ENCODE data around the gene ALDOC. TPM values are rescaled to one million over a fixed set of nuclear protein-coding genes. Genes with fewer than 3 reads are reported as not detected.

ALDOC gene
- total and polyA plus RNA-seq, 2 of the 13 experiments (the other 11 are each of a cell fraction or from before 2014, with no cell fraction given): 15.4 to 60.9 TPM

- TF ChIP-seq NPAS2 (CRISPR knock-in tag; IDR thresholded peaks at IDR 0.05; ENCODE audit: borderline replicate concordance) (no peak), ARHGAP35 (CRISPR knock-in tag; IDR thresholded peaks at IDR 0.05; ENCODE audit: borderline replicate concordance) (0 out of 2 replicates have a peak, but pooled peaks have one; percentile 31), BCL6 (CRISPR knock-in tag; IDR thresholded peaks at IDR 0.05) (no peak), ETV5 (CRISPR knock-in tag; IDR thresholded peaks at IDR 0.05; ENCODE audit: borderline replicate concordance) (peak; percentile 6; the same call in 1 of the 2 replicates), BRD4 (CRISPR knock-in tag; IDR thresholded peaks at IDR 0.05) (no peak), ZFP90 (CRISPR knock-in tag; IDR thresholded peaks at IDR 0.05; ENCODE audit: borderline replicate concordance) (peak; percentile 56; the same call in 1 of the 2 replicates), TAF15 (IDR thresholded peaks at IDR 0.05; ENCODE audit: low read depth, low read length, poor library complexity, severe bottlenecking) (no peak)
Observed at GRCh38 chr17:28552176-28552999, 24.3 kb downstream of the ALDOC start, which contains the start of gene UNC119 (continued).

GRCh38 chr17:28551421-28552175 lies 25.1 kb downstream of the ALDOC start:
- H3K4me1 ChIP-seq (ENCODE audit: insufficient read depth, low read length): peaks cover 44% of the 10 kb centered on the region
- WGBS (ENCODE audit: low lambda C conversion rate): 5% methylated on average over 10 of the region's 10 CpGs
- H2AFZ ChIP-seq (ENCODE audit: low read length): peak overlapping the region; percentile 66
- H3K79me2 ChIP-seq (ENCODE audit: insufficient read depth, low read length): no peaks in the 10 kb centered on the region
- H4K20me1 ChIP-seq (ENCODE audit: insufficient read depth, low read length): no peaks in the 10 kb centered on the region
- H3K9me3 ChIP-seq (ENCODE audit: low read length): no peaks in the 10 kb centered on the region
- no peaks in the 10 kb centered on the region for H3K27me3 ChIP-seq (ENCODE audit: control insufficient read depth in 1 of 2, insufficient read depth in 2 of 2, low read length in 2 of 2)
- peak; percentile 47 for ATAC-seq
- H3K9ac ChIP-seq (ENCODE audit: insufficient read depth, low read depth, low read length): peak overlapping the region; percentile 74; the same call in 1 of the 2 replicates
- in situ Hi-C loops (cut with HindIII; ENCODE audit: extremely low pct_ligation_motif_present, low pct_unique_long_range_greater_than_20kb) (no loop called here), intact Hi-C loops (cut with micrococcal nuclease; ENCODE audit: unreplicated experiment) (no loop called here)
- POLR2A ChIA-PET: interaction anchor here (0.7 to 1.5 kb wide), 4 partner anchors 20 to 154 kb away, joined by 3 read pairs; partner anchors contain the start of genes ALDOC and PIGS
- no peak for DNase-seq (ENCODE audit: low spot score)
- peak overlapping the region; percentile 92 for H3K4me2 ChIP-seq (ENCODE audit: low read depth, low read length)
- no peak for FAIRE-seq
- CTCF ChIA-PET (ENCODE audit: low intra/inter-chr PET ratio, low total read pairs): no interaction called here
- peaks cover 7 to 26% of the 10 kb centered on the region in 2 experiments for H3K36me3 ChIP-seq (replicated peaks in 1 of 2; ENCODE audit: control insufficient read depth in 1 of 2, insufficient read depth in 2 of 2, low read length in 2 of 2)
- H3K4me3 ChIP-seq (replicated peaks in 1 of 3; ENCODE audit: insufficient read depth in 1 of 3, low read depth in 2 of 3, low read length in 3 of 3): peak overlapping the region; percentile 75 to 88 (median 85)
- H3K27ac ChIP-seq (ENCODE audit: extremely low read length, insufficient read depth, low read length): no peak overlapping the region
- no TSS peak for BruUV-seq (replicated peaks)
- TF ChIP-seq KMT2A (CRISPR knock-in tag; IDR thresholded peaks at IDR 0.05) (no peak), NFE2L2 (IDR thresholded peaks at IDR 0.05; ENCODE audit: low read length) (no peak), EZH2 (conservative IDR thresholded peaks at IDR 0.05; ENCODE audit: low read depth, low read length) (no peak), ETS1 (CRISPR knock-in tag; IDR thresholded peaks at IDR 0.05) (no peak), MED8 (CRISPR knock-in tag; IDR thresholded peaks at IDR 0.05; ENCODE audit: insufficient replicate concordance) (no peak), ZNF30 (CRISPR knock-in tag; IDR thresholded peaks at IDR 0.05) (no peak), FOXO4 (CRISPR knock-in tag; conservative IDR thresholded peaks at IDR 0.05) (0 out of 2 replicates have a peak, but pooled peaks have one; percentile 53), GPN1 (CRISPR knock-in tag; IDR thresholded peaks at IDR 0.05; ENCODE audit: borderline replicate concordance) (no peak), TGIF2 (CRISPR knock-in tag; IDR thresholded peaks at IDR 0.05) (no peak), ZNF530 (CRISPR knock-in tag; IDR thresholded peaks at IDR 0.05; ENCODE audit: low read depth) (no peak), CC2D1A (CRISPR knock-in tag; IDR thresholded peaks at IDR 0.05) (no peak), ZMYM3 (CRISPR knock-in tag; IDR thresholded peaks at IDR 0.05) (peak; percentile 70), CBX5 (CRISPR knock-in tag; IDR thresholded peaks at IDR 0.05; ENCODE audit: borderline replicate concordance) (no peak)
